Measurements from ENCODE around the gene LRP4. TPM values are rescaled to one million over a fixed set of nuclear protein-coding genes. Genes with fewer than 3 reads are reported as not detected.
"Not testable (repeated sequence)": the region's sequence is repeated elsewhere in the genome, so short reads cannot be mapped to it uniquely, and the experiment has no call there.

The LRP4 gene, protein sequence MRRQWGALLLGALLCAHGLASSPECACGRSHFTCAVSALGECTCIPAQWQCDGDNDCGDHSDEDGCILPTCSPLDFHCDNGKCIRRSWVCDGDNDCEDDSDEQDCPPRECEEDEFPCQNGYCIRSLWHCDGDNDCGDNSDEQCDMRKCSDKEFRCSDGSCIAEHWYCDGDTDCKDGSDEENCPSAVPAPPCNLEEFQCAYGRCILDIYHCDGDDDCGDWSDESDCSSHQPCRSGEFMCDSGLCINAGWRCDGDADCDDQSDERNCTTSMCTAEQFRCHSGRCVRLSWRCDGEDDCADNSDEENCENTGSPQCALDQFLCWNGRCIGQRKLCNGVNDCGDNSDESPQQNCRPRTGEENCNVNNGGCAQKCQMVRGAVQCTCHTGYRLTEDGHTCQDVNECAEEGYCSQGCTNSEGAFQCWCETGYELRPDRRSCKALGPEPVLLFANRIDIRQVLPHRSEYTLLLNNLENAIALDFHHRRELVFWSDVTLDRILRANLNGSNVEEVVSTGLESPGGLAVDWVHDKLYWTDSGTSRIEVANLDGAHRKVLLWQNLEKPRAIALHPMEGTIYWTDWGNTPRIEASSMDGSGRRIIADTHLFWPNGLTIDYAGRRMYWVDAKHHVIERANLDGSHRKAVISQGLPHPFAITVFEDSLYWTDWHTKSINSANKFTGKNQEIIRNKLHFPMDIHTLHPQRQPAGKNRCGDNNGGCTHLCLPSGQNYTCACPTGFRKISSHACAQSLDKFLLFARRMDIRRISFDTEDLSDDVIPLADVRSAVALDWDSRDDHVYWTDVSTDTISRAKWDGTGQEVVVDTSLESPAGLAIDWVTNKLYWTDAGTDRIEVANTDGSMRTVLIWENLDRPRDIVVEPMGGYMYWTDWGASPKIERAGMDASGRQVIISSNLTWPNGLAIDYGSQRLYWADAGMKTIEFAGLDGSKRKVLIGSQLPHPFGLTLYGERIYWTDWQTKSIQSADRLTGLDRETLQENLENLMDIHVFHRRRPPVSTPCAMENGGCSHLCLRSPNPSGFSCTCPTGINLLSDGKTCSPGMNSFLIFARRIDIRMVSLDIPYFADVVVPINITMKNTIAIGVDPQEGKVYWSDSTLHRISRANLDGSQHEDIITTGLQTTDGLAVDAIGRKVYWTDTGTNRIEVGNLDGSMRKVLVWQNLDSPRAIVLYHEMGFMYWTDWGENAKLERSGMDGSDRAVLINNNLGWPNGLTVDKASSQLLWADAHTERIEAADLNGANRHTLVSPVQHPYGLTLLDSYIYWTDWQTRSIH (N-terminal part only)
- total RNA-seq, result 10 to 100 TPM in 1 of 4 donors, 1 to 10 TPM in 3; 2.1 to 14.4 (median 6.0) TPM
- polyA plus RNA-seq, result 10 to 100 TPM in 1 of 3 donors, 1 to 10 TPM in 2; 2.4 to 17.6 (median 2.8) TPM

DNA sequence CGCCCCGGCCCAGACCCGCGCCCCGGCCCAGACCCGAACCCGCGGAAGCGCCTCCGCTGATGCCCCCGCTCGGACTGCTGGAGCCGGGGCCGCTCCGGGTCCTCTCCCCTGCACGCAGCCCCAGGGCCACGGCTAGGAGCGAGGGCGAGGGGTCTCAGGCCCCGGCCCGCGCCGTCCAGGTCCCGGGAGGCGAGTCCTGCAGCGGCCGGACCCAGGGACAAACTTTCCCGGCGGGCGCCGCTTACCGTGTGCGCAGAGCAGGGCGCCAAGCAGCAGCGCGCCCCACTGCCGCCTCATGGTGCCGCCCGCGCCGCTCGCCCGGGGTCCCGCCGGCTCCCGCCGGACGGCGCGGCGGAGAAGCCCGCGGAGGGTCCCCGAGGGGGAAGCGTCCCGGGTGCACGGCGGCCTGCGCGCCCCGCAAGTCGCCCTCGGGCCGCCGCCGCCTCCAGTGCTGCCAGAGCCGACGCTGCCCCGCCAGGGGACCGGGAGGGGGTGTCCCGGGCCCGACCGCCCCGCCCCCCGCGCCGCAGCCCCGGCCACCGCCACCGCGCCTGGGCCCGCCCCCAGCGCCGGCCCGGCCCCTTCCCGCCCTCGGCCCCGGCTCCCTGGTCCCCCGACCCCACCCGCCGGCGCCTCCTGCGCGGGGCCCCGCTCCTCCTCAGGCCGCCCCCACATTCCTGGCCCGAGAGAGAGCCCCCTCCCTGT is at the start of gene LRP4:
TSS of gene LRP4 (minus strand) at position 468 of the 705 bp plus-strand sequence. CDS start at position 297, 171 bp downstream.
- no peak for TF ChIP-seq EP300 (IDR thresholded peaks at IDR 0.05)
- TF ChIP-seq POLR2AphosphoS5 (IDR thresholded peaks at IDR 0.05), result no peak
- TF ChIP-seq POLR2A (IDR thresholded peaks at IDR 0.05), result no peak
- H3K27ac ChIP-seq, result peak within 1 kb of the TSS; percentile 67 to 84 (median 70)
- DNase-seq, result peak; percentile 68
- intact Hi-C loops (cut with DNase I), result loop anchor here (5.0 kb wide), 1 partner anchor 84 kb away; no protein-coding TSS in a partner anchor
- H3K4me1 ChIP-seq, result peaks cover 0 to 70% (median 54%) of the 10 kb centered on the region in 4 donors
- no peaks in the 10 kb centered on the region for H3K36me3 ChIP-seq
- no peaks in the 10 kb centered on the region for H3K9me3 ChIP-seq
- H3K27me3 ChIP-seq, result no peaks in the 10 kb centered on the region
- peak within 1 kb of the TSS; percentile 47 to 76 (median 60) for H3K4me3 ChIP-seq
- 1% methylated on average over 97 of the region's 97 CpGs for WGBS, 2 donors

DNA sequence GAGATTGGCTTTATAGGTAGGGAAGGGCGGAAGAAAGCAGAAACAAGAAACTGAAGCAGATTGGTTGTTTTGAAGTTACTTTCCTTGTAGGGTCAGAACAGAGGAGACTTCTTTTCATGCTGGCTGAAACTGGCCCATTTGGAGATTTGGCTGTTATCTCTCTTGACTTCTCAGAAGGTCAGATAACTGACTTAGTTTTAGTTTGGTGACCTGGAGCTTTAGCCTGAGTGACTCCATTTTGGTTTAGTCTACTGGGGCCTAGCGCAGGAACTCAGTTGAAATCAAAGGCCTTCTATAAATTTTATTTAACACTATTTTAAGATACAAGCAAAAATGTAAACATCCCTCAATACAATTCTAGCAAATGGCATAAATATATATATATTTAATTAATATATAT is 49.6 kb upstream of the LRP4 start:
- no peaks in the 10 kb centered on the region for H3K9me3 ChIP-seq
- H3K27ac ChIP-seq, result no peak overlapping the region
- H3K4me1 ChIP-seq, result no peaks in the 10 kb centered on the region
- H3K36me3 ChIP-seq, result no peaks in the 10 kb centered on the region
- 98% methylated on average over 2 of the region's 2 CpGs for WGBS, 2 donors
- H3K4me3 ChIP-seq, result no peak overlapping the region
- DNase-seq, result no peak
- intact Hi-C loops (cut with DNase I), result no loop called here
- no peaks in the 10 kb centered on the region for H3K27me3 ChIP-seq
- TF ChIP-seq CTCF (IDR thresholded peaks at IDR 0.05) (no peak), POLR2A (IDR thresholded peaks at IDR 0.05) (no peak), POLR2AphosphoS5 (IDR thresholded peaks at IDR 0.05) (no peak), EP300 (IDR thresholded peaks at IDR 0.05) (no peak)

DNA sequence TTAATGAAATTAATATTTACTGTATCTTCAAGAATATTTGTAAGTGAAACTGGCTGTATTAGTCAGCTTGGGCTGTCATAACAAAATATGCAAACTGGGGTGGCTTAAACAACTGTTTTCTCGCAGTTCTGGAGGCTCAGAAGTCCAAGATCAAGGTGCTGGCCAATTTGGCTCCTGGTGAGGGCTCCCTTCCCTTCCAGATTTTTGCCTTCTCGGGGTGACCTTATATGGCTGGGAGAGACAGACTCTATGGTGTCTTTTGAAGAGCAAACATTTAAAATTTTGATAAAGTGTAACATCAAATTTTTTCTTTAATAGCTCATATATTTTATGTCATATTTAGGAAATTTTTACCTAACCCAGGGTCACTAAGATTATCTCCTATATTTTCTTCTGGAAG is 48.4 kb upstream of the LRP4 start:
- no peaks in the 10 kb centered on the region for H3K9me3 ChIP-seq
- H3K4me3 ChIP-seq, result no peak overlapping the region
- H3K27me3 ChIP-seq, result no peaks in the 10 kb centered on the region
- intact Hi-C loops (cut with DNase I), result no loop called here
- no peaks in the 10 kb centered on the region for H3K4me1 ChIP-seq
- TF ChIP-seq POLR2A (IDR thresholded peaks at IDR 0.05) (no peak), POLR2AphosphoS5 (IDR thresholded peaks at IDR 0.05) (no peak), EP300 (IDR thresholded peaks at IDR 0.05) (no peak), CTCF (IDR thresholded peaks at IDR 0.05) (no peak)
- H3K27ac ChIP-seq, result no peak overlapping the region
- no peak for DNase-seq
- 87 to 92% methylated on average over 2 of the region's 2 CpGs for WGBS, 2 donors
- H3K36me3 ChIP-seq, result no peaks in the 10 kb centered on the region

- intact Hi-C loops (cut with DNase I), result no loop called here
- TF ChIP-seq POLR2AphosphoS5 (IDR thresholded peaks at IDR 0.05), result no peak
- TF ChIP-seq EP300 (IDR thresholded peaks at IDR 0.05), result no peak
- Histone ChIP-seq H3K27ac (no peak overlapping the region), H3K4me1 (no peaks in the 10 kb centered on the region), H3K9me3 (no peaks in the 10 kb centered on the region), H3K4me3 (no peak overlapping the region), H3K27me3 (no peaks in the 10 kb centered on the region), H3K36me3 (no peaks in the 10 kb centered on the region)
- 97 to 98% methylated on average over 3 of the region's 3 CpGs for WGBS, 2 donors
- DNase-seq, result no peak
These were observed 45.5 kb upstream of the LRP4 start for GRCh38 chr11:46963844-46964243.

GRCh38 chr11:46961886-46962285 is 43.5 kb upstream of the LRP4 start:
- 92 to 94% methylated on average over 3 of the region's 3 CpGs for WGBS, 2 donors
- DNase-seq; H3K36me3 ChIP-seq; H3K27me3 ChIP-seq; H3K4me1 ChIP-seq; H3K4me3 ChIP-seq; H3K9me3 ChIP-seq; intact Hi-C loops (cut with DNase I); H3K27ac ChIP-seq: not testable (repeated sequence)

Data from sigmoid colon (tissue), 7 donors.